Stimulated activated naive CD4-positive, alpha-beta T cell treated with Interleukin-2 at 50 U/mL for 16 hours (primary cell): Measurements from ENCODE around the gene ARAP2.

Experiments
- DNase-seq: peaks from one replicate; lab custom pipeline; 2025; lab: John Stamatoyannopoulos, UW

Gene ARAP2

GRCh38 chr4:36099509-36099908 lies 144.8 kb downstream of the ARAP2 start:
- DNase-seq = no peak

DNA sequence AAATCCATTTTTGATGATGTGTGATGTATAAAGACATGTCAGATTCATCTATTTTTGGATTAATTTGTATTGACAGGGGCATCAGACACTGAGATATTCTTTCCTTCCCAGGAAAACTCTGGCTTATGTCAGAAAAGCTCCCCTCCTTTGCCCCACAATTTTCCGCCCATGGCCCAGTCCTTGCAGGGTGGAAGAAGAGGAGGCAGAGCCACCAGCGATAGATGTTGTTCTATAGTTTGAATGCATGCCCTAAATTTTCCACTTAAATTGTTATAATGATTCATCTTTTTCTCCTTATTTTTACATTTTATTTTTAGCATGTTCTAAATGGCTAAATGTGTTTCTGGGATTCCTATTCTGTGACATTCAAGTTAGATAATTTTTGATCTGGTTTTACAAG lies 149.3 kb downstream of the ARAP2 start:
- DNase-seq = no peak

DNA sequence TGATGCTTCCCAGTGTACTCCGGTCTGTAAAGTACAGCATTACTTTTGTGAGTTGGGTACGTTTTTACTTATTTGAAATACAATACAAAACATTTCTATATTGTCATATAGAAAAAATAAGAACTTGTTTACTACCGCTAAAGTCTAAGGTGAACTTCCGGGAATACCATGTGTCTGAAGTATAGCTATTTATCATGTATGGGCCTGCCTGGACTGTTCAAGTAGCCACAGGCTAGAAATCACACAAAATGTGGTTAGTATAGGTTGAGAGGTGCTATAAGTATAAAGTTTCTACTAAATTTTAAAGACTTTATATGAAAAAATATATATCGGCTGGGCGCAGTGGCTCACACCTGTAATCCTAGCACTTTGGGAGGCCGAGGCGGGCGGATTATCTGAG lies 152.3 kb downstream of the ARAP2 start:
- DNase-seq = no peak

DNA sequence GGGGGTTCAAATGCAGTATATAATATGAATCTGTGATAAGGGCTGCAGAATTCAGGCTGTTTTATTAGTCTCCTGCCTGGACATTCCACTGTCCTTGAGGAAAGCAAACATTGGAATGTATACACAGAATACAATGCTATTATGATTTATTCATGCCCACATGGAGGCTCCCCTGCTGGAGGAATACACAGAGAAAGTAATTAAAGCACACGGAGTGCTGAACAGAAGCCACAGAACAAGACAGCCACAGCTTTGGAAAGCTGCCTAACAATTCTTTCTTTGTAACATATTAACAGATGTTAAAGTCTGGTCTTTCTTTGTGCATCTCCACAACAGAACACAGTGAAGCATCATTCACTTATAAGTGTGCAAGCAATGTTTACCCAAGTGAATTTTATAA lies 155.8 kb downstream of the ARAP2 start:
- no peak for DNase-seq

GRCh38 chr4:36086261-36086786 lies 158.0 kb downstream of the ARAP2 start:
- no peak for DNase-seq

DNA sequence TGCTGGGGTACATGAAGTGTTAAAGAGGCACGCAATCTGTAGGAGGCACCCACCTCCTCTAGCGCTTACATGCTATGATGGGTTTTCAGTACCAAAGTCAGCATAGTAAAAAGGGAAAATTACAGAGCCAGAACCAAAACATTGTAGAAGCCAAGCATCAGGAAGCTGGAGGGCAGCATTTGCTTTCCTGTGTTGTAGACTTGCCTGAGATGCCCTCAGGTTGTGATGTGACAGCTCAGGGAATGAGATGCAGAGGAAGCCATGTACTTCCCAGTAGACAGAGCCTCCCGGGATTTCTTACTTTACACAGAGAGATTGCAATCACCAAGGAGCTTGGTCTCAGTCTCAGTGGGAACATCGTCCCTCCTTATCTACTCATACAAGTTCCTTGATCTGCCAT lies 161.5 kb downstream of the ARAP2 start:
- DNase-seq = no peak

DNA sequence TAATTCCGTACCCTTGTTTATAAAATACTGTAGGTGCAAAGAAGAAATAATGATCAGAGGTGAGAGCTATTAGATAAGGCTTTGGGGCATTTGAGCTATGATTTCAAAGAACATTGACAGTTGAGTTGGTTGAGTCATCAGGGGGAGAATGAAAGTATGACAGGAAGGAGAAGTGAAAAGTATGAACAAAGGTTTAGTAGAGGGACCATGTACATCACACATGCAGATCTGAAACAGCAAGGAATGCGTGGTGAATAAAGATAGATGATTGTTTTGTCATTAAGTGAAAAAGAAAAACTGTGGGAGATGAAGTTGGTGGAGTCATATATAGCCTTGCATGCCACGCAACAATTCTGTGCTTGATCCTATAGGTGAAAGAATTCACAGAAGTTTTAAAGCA lies 163.1 kb downstream of the ARAP2 start:
- DNase-seq = peak; percentile 4

GRCh38 chr4:36079666-36080065 lies 164.6 kb downstream of the ARAP2 start:
- no peak for DNase-seq

DNA sequence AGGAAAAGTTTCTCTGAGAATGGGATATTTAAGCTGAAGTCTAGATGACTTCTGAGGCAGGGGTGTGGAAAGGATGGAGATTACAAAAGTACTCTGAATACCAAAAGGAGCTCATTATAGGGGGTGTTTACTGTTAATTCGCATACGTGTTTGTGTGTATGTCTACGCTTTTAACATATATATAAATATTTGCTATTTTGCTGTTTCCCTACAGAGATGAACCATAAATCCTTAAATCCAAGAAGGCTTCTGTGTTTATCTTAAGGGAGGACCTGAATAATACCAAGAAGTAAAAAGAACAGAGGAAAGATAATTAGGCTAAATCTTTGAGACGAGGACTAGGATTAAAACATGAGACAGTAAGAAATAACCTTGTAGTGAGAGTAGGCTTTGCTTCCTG lies 166.0 kb downstream of the ARAP2 start:
- no peak for DNase-seq

GRCh38 chr4:36072529-36072928 lies 171.8 kb downstream of the ARAP2 start:
- DNase-seq = no peak

- no peak for DNase-seq
These were observed 177.2 kb downstream of the ARAP2 start for GRCh38 chr4:36067116-36067515.

GRCh38 chr4:36065274-36065871 lies 178.9 kb downstream of the ARAP2 start:
- no peak for DNase-seq

DNA sequence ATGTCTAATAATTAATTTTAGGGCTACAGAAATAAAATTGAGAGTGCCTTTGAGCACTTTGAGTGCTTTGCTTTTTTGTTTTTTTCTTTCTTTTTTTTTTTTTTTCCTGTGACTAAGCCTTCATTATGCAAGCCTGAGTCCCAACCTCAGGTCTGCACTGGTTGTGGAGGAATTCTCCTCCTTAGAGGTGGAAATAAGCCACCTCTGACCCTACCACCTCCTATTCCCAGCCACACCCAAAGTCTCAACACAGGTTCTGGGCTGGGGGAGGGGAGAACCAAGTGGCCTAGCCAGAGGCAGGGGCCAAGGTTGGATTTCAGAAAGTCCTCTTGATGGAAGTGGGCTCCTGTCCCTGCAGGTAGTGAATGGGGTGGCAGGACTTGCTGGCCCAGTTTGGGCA lies 180.2 kb downstream of the ARAP2 start:
- DNase-seq = no peak

DNA sequence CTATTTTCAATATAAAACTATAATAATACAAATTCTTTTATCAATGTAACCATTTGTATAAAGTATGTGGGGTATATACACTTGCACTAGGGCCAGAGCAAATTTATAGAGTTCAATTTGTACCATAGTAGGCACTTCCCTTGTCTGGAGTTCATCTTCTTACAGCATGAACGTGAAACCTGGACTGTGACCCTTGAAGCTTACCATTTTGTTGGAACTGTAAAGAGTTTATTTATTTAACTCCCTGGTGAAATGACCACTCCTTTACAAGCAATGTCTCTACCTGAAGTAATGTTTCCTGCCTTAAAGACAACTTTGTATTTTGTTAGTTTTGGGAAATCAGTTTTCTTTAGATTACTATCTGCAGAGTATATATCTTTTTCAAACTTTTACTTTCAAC lies 188.2 kb downstream of the ARAP2 start:
- no peak for DNase-seq

GRCh38 chr4:36054694-36055422 lies 189.5 kb downstream of the ARAP2 start:
- no peak for DNase-seq

DNA sequence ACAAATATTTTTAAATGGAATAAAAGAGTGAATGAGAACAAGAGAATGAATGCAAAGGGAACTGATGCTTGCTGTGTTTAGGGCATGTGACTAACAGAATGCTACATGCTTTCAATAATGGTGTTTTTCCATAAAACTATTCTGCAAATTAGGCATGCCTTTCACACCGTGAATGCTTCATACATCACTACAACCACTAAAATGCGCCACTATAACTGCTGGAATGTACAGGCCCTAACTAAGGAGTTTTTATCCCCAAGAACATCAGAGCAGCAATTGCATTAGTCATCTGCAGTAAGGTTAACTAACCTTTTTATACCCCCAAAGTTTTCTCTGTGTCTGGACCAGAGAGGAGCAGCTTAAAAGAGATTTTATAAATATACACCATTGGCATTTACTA lies 190.4 kb downstream of the ARAP2 start:
- no peak for DNase-seq

DNA sequence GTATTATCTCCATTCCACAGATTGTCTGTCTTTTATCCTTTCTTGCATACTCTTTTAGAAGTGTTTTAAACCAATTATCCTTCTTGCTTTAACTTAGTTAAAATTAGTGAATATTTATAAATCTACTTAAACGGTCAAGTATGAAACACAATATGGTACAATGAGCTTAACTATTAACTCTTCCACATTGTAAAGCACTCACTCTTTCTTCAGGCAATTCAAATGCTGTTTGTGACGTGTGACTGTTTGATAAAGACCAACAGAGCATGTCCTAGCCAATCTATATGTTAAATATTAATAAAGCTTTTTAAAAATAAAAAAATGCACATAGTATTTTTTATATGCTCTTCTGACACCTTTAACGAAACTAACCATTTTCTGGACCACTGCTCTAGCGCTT lies 192.7 kb downstream of the ARAP2 start:
- no peak for DNase-seq

- DNase-seq = no peak
These were observed 198.3 kb downstream of the ARAP2 start for GRCh38 chr4:36046026-36046425.

DNA sequence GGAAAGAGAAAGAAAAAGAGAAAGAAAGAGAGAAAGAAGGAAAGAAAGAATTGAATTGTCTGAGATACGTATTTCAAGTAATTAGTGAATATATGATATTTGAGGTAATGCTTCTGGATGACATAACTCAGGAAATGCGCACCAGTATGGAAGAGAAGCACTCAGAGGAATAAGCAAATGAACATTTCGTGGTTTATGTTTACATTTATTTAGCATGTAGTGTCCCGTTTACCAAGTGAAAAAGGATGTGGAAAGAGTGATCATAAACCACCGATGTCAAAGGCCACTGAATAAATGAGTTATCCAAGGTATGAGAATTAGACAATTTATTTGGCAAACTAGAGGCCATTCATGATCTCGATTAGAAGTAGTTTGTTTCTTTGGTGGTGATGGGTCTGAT lies 200.4 kb downstream of the ARAP2 start:
- DNase-seq = no peak

- no peak for DNase-seq
These were observed 201.1 kb downstream of the ARAP2 start for GRCh38 chr4:36043241-36043640.

DNA sequence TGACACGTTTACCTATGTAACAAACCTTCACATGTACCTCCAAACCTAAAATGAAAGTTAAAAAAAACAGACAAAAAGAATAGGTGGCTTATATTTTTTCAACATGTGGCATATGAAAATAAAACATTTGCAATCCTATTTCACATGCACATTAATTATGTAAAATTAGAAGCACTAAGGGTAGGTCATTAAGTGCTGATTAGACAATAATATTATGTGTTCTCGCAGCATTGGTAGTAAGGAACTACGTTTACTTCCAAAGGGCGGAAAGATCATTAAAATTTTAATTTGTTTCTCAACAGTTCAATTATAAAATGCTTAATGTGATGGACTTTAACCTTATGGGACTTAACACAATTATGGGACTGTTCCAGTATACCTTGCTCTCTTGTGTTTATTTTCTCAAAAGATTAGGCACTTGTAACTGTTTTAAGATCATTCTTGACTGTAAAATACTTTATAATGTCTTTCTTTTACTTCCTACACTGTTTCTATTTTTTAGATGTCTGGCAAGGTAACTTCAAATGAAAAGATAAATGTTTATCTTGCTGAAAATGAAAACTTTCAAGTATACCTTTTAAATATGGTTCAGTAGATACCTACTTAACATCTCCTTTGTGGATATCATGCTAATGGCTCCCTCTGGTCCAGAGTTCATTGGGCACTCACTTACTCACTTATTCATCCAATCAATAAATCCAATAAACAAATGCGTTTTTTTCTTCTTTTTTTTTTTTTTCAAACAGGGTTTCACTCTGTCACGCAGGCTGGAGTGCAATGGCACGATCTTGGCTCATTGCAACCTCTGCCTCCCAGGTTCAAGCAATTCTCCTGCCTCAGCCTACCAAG lies 202.0 kb downstream of the ARAP2 start:
- no peak for DNase-seq

- DNase-seq = no peak
These were observed 203.0 kb downstream of the ARAP2 start for GRCh38 chr4:36041340-36041739.

- no peak for DNase-seq
These were observed 205.3 kb downstream of the ARAP2 start for GRCh38 chr4:36039026-36039425.
